HG03064 (cell line): ENCODE data around the gene ANKRD17.
A peak's percentile ranks its signal among the peaks of the same experiment; 100 is the strongest.

Source experiments
- ATAC-seq: cut with Tn5 transposase; IDR thresholded peaks from one replicate; pipeline ENCODE4 v1.9.1; 2021; ENCODE audit warnings: low read depth; ENCODE audit not compliant: unreplicated experiment

ANKRD17 gene

GRCh38 chr4:73066445-73066844 is 192.2 kb downstream of the ANKRD17 start:
- no peak for ATAC-seq

- ATAC-seq: no peak
Measured at GRCh38 chr4:73064536-73064935, 194.1 kb downstream of the ANKRD17 start.

GRCh38 chr4:73055241-73055897 is 203.2 kb downstream of the ANKRD17 start:
- ATAC-seq: peak; percentile 71

- ATAC-seq: no peak
Measured at GRCh38 chr4:73053974-73054480, 204.6 kb downstream of the ANKRD17 start.

- ATAC-seq: no peak
Measured at GRCh38 chr4:73053076-73053475, 205.5 kb downstream of the ANKRD17 start.

- ATAC-seq: no peak
Measured at GRCh38 chr4:73051625-73052024, 207.0 kb downstream of the ANKRD17 start.

GRCh38 chr4:73045879-73046278 is 212.7 kb downstream of the ANKRD17 start:
- ATAC-seq: no peak

- ATAC-seq: no peak
Measured at GRCh38 chr4:73037057-73037456, 221.5 kb downstream of the ANKRD17 start.

GRCh38 chr4:73036123-73036522 is 222.5 kb downstream of the ANKRD17 start:
- ATAC-seq: no peak

GRCh38 chr4:73034896-73035295 is 223.7 kb downstream of the ANKRD17 start:
- no peak for ATAC-seq

GRCh38 chr4:73028621-73029020 is 230.0 kb downstream of the ANKRD17 start:
- no peak for ATAC-seq
